ENCODE measurements around the gene TSEN54.

TSEN54 gene

DNA sequence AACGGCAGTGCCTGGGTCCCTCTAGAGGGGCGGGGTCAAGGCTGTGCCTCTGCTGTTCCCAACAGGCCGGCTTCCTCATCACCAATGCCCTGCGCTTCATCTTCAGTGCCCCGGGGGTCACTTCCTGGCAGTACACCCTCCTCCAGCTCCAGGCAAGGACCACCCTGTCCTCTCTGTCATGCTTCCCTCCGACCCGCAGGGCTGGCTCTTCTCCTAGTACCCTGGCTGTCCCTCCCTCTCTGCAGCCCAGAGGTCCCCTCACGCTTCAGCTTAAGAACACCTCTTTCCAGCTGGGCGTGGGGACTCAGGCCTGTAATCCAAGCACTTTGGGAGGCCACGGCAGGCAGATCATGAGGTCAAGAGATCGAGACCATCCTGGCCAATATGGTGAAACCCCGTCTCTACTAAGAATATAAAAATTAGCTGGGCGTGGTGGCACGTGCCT lies 26.8 kb upstream of the TSEN54 start:
- H3K27me3 ChIP-seq (ENCODE audit: low read depth, low read length), result no peaks in the 10 kb centered on the region
- H3K36me3 ChIP-seq (ENCODE audit: control insufficient read depth in 1 of 2, insufficient read depth in 2 of 2, low read length in 2 of 2), result peaks cover 22 to 47% of the 10 kb centered on the region in 2 donors
- H3K9me3 ChIP-seq (ENCODE audit: control insufficient read depth in 1 of 2, low read length in 2 of 2), result no peaks in the 10 kb centered on the region
- H3K4me1 ChIP-seq (ENCODE audit: control insufficient read depth in 1 of 2, insufficient read depth in 2 of 2, low read length in 2 of 2), result peaks cover 11 to 25% of the 10 kb centered on the region in 2 donors
- no peak overlapping the region for H3K27ac ChIP-seq (ENCODE audit: low read length)
- no peak overlapping the region for H3K4me3 ChIP-seq (ENCODE audit: low read depth in 1 of 2, low read length in 2 of 2)

DNA sequence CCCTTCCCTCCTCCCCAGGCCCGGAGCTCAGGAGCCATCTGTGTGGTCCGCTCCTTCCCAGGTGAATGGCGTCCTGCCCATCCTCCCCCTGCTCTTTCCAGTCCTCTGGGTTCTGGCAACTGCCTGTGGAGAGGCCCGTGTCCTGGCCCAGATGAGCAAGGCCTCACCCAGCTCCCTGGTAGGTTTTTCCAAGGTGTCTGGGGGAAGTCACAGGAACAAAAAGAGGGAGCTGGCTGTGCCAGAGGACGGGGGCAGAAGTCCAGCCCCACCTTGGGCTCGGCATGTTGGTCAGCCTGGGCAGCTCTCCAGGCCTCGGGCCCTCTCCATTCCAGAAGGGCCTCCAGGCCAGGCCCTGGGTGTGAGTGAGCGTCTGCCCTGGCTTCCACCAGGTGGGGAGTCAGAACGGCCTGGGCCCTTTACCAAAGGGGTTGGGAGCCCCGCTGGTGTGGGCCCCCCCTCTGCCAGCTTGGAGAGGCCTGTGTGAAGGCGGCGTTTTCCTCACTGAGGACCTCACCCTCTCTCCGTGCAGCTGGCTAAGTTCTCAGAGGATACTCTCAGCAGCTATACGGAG lies 26.1 kb upstream of the TSEN54 start:
- no peaks in the 10 kb centered on the region for H3K9me3 ChIP-seq (ENCODE audit: control insufficient read depth in 1 of 2, low read length in 2 of 2)
- no peak overlapping the region for H3K4me3 ChIP-seq (ENCODE audit: low read depth in 1 of 2, low read length in 2 of 2)
- H3K27me3 ChIP-seq (ENCODE audit: low read depth, low read length), result no peaks in the 10 kb centered on the region
- peaks cover 28 to 54% of the 10 kb centered on the region in 2 donors for H3K36me3 ChIP-seq (ENCODE audit: control insufficient read depth in 1 of 2, insufficient read depth in 2 of 2, low read length in 2 of 2)
- peaks cover 11 to 25% of the 10 kb centered on the region in 2 donors for H3K4me1 ChIP-seq (ENCODE audit: control insufficient read depth in 1 of 2, insufficient read depth in 2 of 2, low read length in 2 of 2)
- H3K27ac ChIP-seq (ENCODE audit: low read length), result peak overlapping the region; percentile 8

DNA sequence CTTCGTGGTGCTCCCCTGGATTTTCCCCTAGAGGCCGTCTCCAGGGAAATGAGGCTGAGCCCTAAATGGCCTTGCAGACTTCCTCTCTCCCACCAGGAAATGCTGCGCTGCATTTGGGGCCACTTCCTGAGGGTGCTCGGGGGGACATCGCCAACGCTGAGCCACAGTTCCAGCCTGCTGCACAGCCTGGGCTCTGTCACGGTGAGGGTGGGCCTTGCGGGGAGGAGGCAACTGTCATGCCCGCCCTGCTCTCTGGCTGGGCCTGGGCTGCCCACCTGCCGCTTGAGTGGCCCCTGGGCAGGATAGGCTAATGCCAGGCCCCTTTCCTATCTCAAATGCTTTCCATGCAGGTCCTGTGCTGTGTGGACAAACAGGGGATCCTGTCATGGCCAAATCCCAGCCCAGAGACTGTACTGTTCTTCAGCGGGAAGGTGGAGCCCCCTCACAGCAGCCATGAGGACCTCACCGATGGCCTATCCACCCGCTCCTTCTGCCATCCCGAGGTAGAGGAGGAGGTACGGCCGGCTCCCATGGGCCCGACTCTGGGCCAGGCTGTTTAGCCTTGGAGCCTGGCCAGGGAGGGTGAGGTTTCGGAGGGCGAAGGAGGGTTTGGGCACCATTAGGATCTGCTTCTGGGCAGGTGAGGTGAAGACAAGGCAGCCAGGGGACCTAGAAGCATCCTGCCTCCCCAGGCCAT lies 25.2 kb upstream of the TSEN54 start:
- Histone ChIP-seq H3K36me3 (ENCODE audit: control insufficient read depth in 1 of 2, insufficient read depth in 2 of 2, low read length in 2 of 2) (peaks cover 36 to 63% of the 10 kb centered on the region in 2 donors), H3K4me3 (ENCODE audit: low read depth in 1 of 2, low read length in 2 of 2) (no peak overlapping the region), H3K27ac (ENCODE audit: low read length) (no peak overlapping the region), H3K4me1 (ENCODE audit: control insufficient read depth in 1 of 2, insufficient read depth in 2 of 2, low read length in 2 of 2) (peaks cover 11 to 19% of the 10 kb centered on the region in 2 donors), H3K9me3 (ENCODE audit: control insufficient read depth in 1 of 2, low read length in 2 of 2) (no peaks in the 10 kb centered on the region), H3K27me3 (ENCODE audit: low read depth, low read length) (no peaks in the 10 kb centered on the region)

DNA sequence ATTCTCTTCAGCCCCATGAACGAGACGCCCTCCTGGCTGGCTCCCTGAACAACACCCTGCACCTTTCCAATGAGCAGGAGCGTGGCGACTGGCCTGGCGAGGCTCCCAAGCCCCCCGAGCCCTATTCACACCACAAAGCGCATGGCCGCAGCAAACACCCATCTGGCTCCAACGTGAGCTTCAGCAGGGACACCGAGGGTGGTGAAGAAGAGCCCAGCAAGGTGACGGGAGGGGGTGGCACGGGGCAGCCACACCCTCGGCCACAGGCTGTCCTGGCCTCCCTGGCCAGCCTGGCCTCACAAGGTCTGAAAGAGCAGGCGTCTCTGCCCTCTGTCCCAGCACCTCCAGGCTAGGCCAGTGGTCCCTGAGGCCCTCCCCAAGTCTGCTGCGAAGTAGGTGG lies 24.6 kb upstream of the TSEN54 start:
- Histone ChIP-seq H3K27ac (ENCODE audit: low read length) (no peak overlapping the region), H3K4me1 (ENCODE audit: control insufficient read depth in 1 of 2, insufficient read depth in 2 of 2, low read length in 2 of 2) (peaks cover 11 to 14% of the 10 kb centered on the region in 2 donors), H3K36me3 (ENCODE audit: control insufficient read depth in 1 of 2, insufficient read depth in 2 of 2, low read length in 2 of 2) (peaks cover 39 to 69% of the 10 kb centered on the region in 2 donors), H3K4me3 (ENCODE audit: low read depth in 1 of 2, low read length in 2 of 2) (no peak overlapping the region), H3K9me3 (ENCODE audit: control insufficient read depth in 1 of 2, low read length in 2 of 2) (no peaks in the 10 kb centered on the region), H3K27me3 (ENCODE audit: low read depth, low read length) (no peaks in the 10 kb centered on the region)

DNA sequence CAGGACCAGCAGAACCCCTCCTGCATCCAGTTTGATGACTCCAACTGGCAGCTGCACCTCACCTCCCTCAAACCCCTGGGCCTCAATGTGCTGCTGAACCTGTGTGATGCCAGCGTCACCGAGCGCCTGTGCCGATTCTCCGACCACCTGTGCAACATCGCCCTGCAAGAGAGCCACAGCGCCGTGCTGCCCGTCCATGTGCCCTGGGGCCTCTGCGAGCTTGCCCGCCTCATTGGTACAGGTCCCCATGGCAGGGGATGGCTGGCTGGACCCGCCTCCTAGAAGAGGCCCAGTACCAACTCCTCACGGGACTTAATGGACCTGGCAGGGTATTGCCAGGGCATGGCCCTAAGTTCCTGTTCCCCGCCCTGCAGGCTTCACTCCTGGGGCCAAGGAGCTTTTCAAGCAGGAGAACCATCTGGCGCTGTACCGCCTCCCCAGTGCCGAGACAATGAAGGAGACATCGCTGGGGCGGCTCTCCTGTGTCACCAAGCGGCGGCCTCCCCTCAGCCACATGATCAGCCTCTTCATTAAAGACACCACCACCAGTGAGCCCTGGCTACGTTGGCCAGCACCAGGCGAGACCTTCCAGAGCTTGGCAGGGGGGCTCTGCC lies 23.7 kb upstream of the TSEN54 start:
- Histone ChIP-seq H3K27me3 (ENCODE audit: low read depth, low read length) (no peaks in the 10 kb centered on the region), H3K9me3 (ENCODE audit: control insufficient read depth in 1 of 2, low read length in 2 of 2) (no peaks in the 10 kb centered on the region), H3K4me1 (ENCODE audit: control insufficient read depth in 1 of 2, insufficient read depth in 2 of 2, low read length in 2 of 2) (peaks cover 3 to 6% of the 10 kb centered on the region in 2 donors), H3K4me3 (ENCODE audit: low read depth in 1 of 2, low read length in 2 of 2) (no peak overlapping the region), H3K27ac (ENCODE audit: low read length) (no peak overlapping the region), H3K36me3 (ENCODE audit: control insufficient read depth in 1 of 2, insufficient read depth in 2 of 2, low read length in 2 of 2) (peaks cover 39 to 76% of the 10 kb centered on the region in 2 donors)

DNA sequence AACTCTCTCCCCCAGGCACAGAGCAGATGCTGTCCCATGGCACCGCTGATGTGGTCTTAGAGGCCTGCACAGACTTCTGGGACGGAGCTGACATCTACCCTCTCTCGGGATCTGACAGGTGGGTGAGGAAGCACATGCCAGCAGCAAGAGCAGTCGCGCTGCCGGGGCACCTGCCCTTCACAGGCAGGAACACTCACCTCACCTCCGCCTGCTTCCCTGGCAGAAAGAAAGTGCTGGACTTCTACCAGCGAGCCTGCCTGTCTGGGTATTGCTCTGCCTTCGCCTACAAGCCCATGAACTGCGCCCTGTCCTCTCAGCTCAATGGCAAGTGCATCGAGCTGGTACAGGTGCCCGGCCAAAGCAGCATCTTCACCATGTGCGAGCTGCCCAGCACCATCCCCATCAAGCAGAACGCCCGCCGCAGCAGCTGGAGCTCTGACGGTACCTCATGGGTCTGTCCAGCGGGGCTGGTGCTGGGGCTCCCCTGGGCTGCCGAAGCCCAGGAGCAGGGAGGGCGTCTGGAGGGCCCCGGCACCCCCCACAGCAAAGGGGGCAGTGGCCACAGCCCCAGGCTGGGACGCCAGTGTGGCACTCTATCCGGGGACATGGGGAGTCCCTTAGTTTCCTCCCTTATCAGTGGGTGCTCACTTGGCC lies 22.7 kb upstream of the TSEN54 start:
- no peak overlapping the region for H3K27ac ChIP-seq (ENCODE audit: low read length)
- no peaks in the 10 kb centered on the region for H3K9me3 ChIP-seq (ENCODE audit: control insufficient read depth in 1 of 2, low read length in 2 of 2)
- no peak overlapping the region for H3K4me3 ChIP-seq (ENCODE audit: low read depth in 1 of 2, low read length in 2 of 2)
- no peaks in the 10 kb centered on the region for H3K27me3 ChIP-seq (ENCODE audit: low read depth, low read length)
- H3K36me3 ChIP-seq (ENCODE audit: control insufficient read depth in 1 of 2, insufficient read depth in 2 of 2, low read length in 2 of 2), result peaks cover 39 to 83% of the 10 kb centered on the region in 2 donors
- peaks cover 0 to 3% of the 10 kb centered on the region in 2 donors for H3K4me1 ChIP-seq (ENCODE audit: control insufficient read depth in 1 of 2, insufficient read depth in 2 of 2, low read length in 2 of 2)

DNA sequence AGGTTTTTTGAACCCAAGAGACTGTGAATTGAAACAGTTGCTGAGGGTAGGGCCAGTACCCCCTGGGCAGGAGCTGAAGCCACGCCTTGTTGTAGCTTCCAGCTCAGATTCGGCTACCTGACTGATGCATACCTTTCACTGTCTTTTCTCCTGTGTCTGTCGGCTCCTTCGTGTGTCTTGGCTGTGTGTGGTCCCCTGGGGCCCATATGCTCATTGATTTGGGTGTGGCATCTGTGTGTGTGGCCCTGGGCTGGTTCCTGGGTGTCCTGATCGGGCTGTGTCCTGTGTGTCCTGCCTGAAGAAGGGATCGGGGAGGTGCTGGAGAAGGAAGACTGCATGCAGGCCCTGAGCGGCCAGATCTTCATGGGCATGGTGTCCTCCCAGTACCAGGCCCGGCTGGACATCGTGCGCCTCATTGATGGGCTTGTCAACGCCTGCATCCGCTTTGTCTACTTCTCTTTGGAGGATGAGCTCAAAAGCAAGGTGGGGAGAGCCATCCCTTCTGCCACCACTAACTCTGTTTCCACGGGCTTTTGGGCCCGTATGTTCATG lies 21.9 kb upstream of the TSEN54 start:
- peaks cover 0 to 10% of the 10 kb centered on the region in 2 donors for H3K4me1 ChIP-seq (ENCODE audit: control insufficient read depth in 1 of 2, insufficient read depth in 2 of 2, low read length in 2 of 2)
- H3K27ac ChIP-seq (ENCODE audit: low read length), result no peak overlapping the region
- no peaks in the 10 kb centered on the region for H3K9me3 ChIP-seq (ENCODE audit: control insufficient read depth in 1 of 2, low read length in 2 of 2)
- H3K27me3 ChIP-seq (ENCODE audit: low read depth, low read length), result no peaks in the 10 kb centered on the region
- peaks cover 39 to 85% of the 10 kb centered on the region in 2 donors for H3K36me3 ChIP-seq (ENCODE audit: control insufficient read depth in 1 of 2, insufficient read depth in 2 of 2, low read length in 2 of 2)
- no peak overlapping the region for H3K4me3 ChIP-seq (ENCODE audit: low read depth in 1 of 2, low read length in 2 of 2)

DNA sequence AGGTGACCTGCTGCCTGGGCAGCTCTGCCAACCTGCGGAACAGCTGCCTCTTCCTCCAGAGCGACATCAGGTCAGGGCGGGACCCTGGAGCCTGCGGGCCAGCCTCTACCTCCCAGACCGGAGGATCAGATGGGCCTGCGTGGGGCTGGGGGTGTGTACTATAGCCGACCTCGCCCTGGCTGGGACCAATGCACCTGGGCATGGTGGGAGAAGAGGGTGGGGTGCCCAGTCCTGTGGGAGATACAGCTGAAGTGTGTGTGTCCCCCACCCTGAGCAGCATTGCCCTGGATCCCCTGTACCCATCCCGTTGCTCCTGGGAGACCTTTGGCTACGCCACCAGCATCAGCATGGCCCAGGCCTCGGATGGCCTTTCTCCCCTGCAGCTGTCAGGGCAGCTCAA lies 20.3 kb upstream of the TSEN54 start:
- Histone ChIP-seq H3K4me3 (ENCODE audit: low read depth in 1 of 2, low read length in 2 of 2) (no peak overlapping the region), H3K27ac (ENCODE audit: low read length) (no peak overlapping the region), H3K36me3 (ENCODE audit: control insufficient read depth in 1 of 2, insufficient read depth in 2 of 2, low read length in 2 of 2) (peaks cover 39 to 89% of the 10 kb centered on the region in 2 donors), H3K9me3 (ENCODE audit: control insufficient read depth in 1 of 2, low read length in 2 of 2) (no peaks in the 10 kb centered on the region), H3K27me3 (ENCODE audit: low read depth, low read length) (no peaks in the 10 kb centered on the region), H3K4me1 (ENCODE audit: control insufficient read depth in 1 of 2, insufficient read depth in 2 of 2, low read length in 2 of 2) (peaks cover 0 to 11% of the 10 kb centered on the region in 2 donors)

DNA sequence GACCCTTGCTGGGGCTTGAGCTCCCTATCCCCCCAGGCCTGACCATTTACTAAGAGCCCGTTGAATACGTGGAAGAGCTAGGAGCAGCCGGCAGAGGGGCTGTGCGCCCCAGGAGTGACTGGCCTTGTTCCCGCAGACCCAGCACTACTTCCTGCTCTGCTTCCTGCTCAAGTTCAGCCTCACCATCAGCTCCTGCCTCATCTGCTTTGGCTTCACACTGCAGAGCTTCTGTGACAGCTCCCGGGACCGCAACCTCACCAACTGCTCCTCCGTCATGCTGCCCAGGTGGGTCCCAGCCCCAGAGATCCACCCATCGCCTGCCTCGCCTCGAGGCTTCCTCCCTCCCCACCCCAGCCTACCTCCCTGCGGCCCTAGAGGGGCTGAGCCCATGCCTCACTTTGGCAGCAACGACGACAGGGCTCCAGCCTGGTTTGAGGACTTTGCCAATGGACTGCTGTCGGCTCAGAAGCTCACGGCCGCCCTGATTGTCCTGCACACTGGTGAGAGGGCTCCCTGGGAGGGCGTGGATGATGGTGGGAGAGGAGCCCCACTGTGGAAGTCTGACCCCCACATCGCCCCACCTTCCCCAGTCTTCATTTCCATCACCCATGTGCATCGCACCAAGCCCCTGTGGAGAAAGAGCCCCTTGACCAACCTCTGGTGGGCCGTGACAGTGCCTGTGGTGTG lies 18.1 kb upstream of the TSEN54 start:
- H3K9me3 ChIP-seq (ENCODE audit: control insufficient read depth in 1 of 2, low read length in 2 of 2), result no peaks in the 10 kb centered on the region
- peaks cover 0 to 23% of the 10 kb centered on the region in 2 donors for H3K4me1 ChIP-seq (ENCODE audit: control insufficient read depth in 1 of 2, insufficient read depth in 2 of 2, low read length in 2 of 2)
- no peaks in the 10 kb centered on the region for H3K27me3 ChIP-seq (ENCODE audit: low read depth, low read length)
- no peak overlapping the region for H3K4me3 ChIP-seq (ENCODE audit: low read depth in 1 of 2, low read length in 2 of 2)
- no peak overlapping the region for H3K27ac ChIP-seq (ENCODE audit: low read length)
- peaks cover 27 to 70% of the 10 kb centered on the region in 2 donors for H3K36me3 ChIP-seq (ENCODE audit: control insufficient read depth in 1 of 2, insufficient read depth in 2 of 2, low read length in 2 of 2)

DNA sequence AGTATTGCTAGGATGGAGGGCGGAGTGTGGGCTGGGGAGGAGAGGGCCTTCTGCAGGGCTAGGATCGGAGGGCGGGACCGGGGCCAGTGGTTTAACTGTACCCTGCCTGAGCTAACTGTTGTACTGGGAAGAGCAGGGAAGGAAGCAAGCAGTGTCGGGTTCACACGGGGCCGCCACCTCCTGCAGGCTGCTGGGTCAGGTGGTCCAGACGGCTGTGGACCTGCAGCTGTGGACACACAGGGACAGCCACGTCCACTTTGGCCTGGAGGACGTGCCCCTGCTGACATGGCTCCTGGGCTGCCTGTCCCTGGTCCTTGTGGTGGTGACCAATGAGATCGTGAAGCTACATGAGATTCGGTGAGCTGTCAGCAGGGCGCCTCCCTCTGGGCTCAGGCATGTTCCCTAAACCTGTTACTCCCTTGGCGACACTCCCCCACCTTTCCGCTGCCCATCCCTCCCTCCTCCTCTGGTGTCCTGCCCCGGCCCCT lies 17.6 kb upstream of the TSEN54 start:
- Histone ChIP-seq H3K9me3 (ENCODE audit: control insufficient read depth in 1 of 2, low read length in 2 of 2) (no peaks in the 10 kb centered on the region), H3K36me3 (ENCODE audit: control insufficient read depth in 1 of 2, insufficient read depth in 2 of 2, low read length in 2 of 2) (peaks cover 22 to 70% of the 10 kb centered on the region in 2 donors), H3K4me3 (ENCODE audit: low read depth in 1 of 2, low read length in 2 of 2) (no peak overlapping the region), H3K27ac (ENCODE audit: low read length) (no peak overlapping the region), H3K27me3 (ENCODE audit: low read depth, low read length) (no peaks in the 10 kb centered on the region), H3K4me1 (ENCODE audit: control insufficient read depth in 1 of 2, insufficient read depth in 2 of 2, low read length in 2 of 2) (peaks cover 0 to 23% of the 10 kb centered on the region in 2 donors)
